ENCODE measurements around the gene SBNO1.

DNA sequence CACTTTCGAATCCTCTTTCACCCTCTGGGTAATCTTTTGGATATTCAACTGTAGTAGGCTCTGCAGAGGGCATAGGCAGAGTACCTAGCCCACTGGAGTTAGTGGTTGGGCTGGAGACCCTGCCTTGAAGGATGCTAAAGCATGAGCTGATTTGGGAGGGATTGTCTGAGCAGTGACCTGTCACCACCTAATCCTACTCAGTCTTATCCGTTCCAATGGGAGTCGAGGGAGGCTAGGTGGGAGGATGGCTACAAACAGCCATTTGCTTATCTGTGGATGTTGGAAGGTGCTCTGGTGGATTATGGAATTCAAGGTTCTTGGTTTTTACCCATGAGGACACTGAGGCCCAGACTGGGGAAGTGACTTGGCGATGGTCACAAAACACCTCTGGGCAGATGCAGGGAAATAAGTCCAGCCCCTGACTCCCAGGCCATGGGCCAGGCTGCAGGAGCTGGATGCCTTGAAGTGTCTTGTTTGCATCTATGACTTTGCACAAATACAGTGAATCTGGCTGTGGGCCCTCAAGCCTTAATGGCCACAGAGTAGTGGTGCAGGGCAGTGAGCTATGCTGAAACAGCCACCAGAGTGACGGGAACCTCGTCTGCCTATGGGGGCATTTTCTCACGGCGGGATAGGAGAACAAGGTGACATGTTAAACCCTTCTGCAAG, 23.0 kb upstream of the SBNO1 start:
- TF ChIP-seq, protein P1, sequence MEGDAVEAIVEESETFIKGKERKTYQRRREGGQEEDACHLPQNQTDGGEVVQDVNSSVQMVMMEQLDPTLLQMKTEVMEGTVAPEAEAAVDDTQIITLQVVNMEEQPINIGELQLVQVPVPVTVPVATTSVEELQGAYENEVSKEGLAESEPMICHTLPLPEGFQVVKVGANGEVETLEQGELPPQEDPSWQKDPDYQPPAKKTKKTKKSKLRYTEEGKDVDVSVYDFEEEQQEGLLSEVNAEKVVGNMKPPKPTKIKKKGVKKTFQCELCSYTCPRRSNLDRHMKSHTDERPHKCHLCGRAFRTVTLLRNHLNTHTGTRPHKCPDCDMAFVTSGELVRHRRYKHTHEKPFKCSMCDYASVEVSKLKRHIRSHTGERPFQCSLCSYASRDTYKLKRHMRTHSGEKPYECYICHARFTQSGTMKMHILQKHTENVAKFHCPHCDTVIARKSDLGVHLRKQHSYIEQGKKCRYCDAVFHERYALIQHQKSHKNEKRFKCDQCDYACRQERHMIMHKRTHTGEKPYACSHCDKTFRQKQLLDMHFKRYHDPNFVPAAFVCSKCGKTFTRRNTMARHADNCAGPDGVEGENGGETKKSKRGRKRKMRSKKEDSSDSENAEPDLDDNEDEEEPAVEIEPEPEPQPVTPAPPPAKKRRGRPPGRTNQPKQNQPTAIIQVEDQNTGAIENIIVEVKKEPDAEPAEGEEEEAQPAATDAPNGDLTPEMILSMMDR (IDR thresholded peaks at IDR 0.05; ENCODE audit: insufficient read depth, low read depth, low read length), result no peak
- TF ChIP-seq EZH2 (IDR thresholded peaks at IDR 0.05; ENCODE audit: insufficient read depth, low read length), result no peak

All from astrocyte (in vitro differentiated cells and primary cell).